HG03378 (cell line): ENCODE results near the gene LHFPL3.
A peak's percentile ranks its signal among the peaks of the same experiment; 100 is the strongest.
"Not testable (repeated sequence)": the region's sequence is repeated elsewhere in the genome, so short reads cannot be mapped to it uniquely, and the experiment has no call there.

Experiments
- ATAC-seq: cut with Tn5 transposase; IDR thresholded peaks from one replicate; pipeline ENCODE4 v1.9.1; 2021; ENCODE audit warnings: mild to moderate bottlenecking, moderate library complexity; ENCODE audit not compliant: unreplicated experiment

LHFPL3 gene

GRCh38 chr7:104923010-104923421 is 594.6 kb downstream of the LHFPL3 start:
- peak; percentile 95 for ATAC-seq

GRCh38 chr7:104926189-104926588 is 597.8 kb downstream of the LHFPL3 start:
- not testable (repeated sequence) for ATAC-seq

GRCh38 chr7:104926601-104927041 is 598.2 kb downstream of the LHFPL3 start:
- ATAC-seq, result no peak

- no peak for ATAC-seq
Measured at GRCh38 chr7:104927055-104927454, 598.7 kb downstream of the LHFPL3 start.

GRCh38 chr7:104928721-104929400 is 600.5 kb downstream of the LHFPL3 start:
- ATAC-seq, result no peak

GRCh38 chr7:104929921-104930320 is 601.5 kb downstream of the LHFPL3 start:
- no peak for ATAC-seq

GRCh38 chr7:104931181-104931781 is 602.9 kb downstream of the LHFPL3 start:
- no peak for ATAC-seq

GRCh38 chr7:104933022-104933421 is 604.6 kb downstream of the LHFPL3 start:
- no peak for ATAC-seq

- ATAC-seq, result no peak
Measured at GRCh38 chr7:104933521-104933988, 605.2 kb downstream of the LHFPL3 start.

GRCh38 chr7:104934665-104935064 is 606.3 kb downstream of the LHFPL3 start:
- ATAC-seq, result no peak

GRCh38 chr7:104935276-104935675 is 606.9 kb downstream of the LHFPL3 start:
- ATAC-seq, result no peak

- ATAC-seq, result no peak
Measured at GRCh38 chr7:104936546-104936945, 608.1 kb downstream of the LHFPL3 start.

- ATAC-seq, result not testable (repeated sequence)
Measured at GRCh38 chr7:104937489-104937888, 609.1 kb downstream of the LHFPL3 start.

- no peak for ATAC-seq
Measured at GRCh38 chr7:104938741-104939390, 610.5 kb downstream of the LHFPL3 start.

GRCh38 chr7:104940023-104940710 is 611.8 kb downstream of the LHFPL3 start:
- ATAC-seq, result no peak

GRCh38 chr7:104943502-104944343 is 615.3 kb downstream of the LHFPL3 start:
- ATAC-seq, result peak; percentile 64

GRCh38 chr7:104945599-104945956 is 617.2 kb downstream of the LHFPL3 start:
- ATAC-seq, result no peak

- ATAC-seq, result no peak
Measured at GRCh38 chr7:104946338-104946737, 617.9 kb downstream of the LHFPL3 start.

- ATAC-seq, result no peak
Measured at GRCh38 chr7:104950006-104950405, 621.6 kb downstream of the LHFPL3 start.

GRCh38 chr7:104950754-104951153 is 622.4 kb downstream of the LHFPL3 start:
- no peak for ATAC-seq

GRCh38 chr7:104951546-104951945 is 623.1 kb downstream of the LHFPL3 start:
- ATAC-seq, result no peak
